SU-DHL-6 (cell line): ENCODE measurements around the gene GPX5.

Experiments used
- CTCF ChIP-seq: fragments of 200-600 bp; sonication (generic); IDR thresholded peaks from one replicate; pipeline ENCODE4 v1.5.1; 2017; ENCODE audit warnings: antibody characterized with exemption, mild to moderate bottlenecking, low read length, moderate library complexity; ENCODE audit not compliant: insufficient read depth, poor library complexity, severe bottlenecking
- EZH2phosphoT487 ChIP-seq: fragments of 200-600 bp; sonication (generic), shearing (Covaris generic); conservative IDR thresholded peaks from 2 replicates; pipeline ENCODE4 v1.6.1; 2018; ENCODE audit warnings: mild to moderate bottlenecking, antibody characterized with exemption, low read length, moderate library complexity, mixed read lengths

- TF ChIP-seq CTCF (no peak), EZH2phosphoT487 (no peak)
Observed at GRCh38 chr6:28486988-28487742, 38.5 kb upstream of the GPX5 start.
